ENCODE results near the gene SUMO4.
A peak's percentile ranks its signal among the peaks of the same experiment; 100 is the strongest.
"Not testable (repeated sequence)": the region's sequence is repeated elsewhere in the genome, so short reads cannot be mapped to it uniquely, and the experiment has no call there.

The SUMO4 gene

DNA sequence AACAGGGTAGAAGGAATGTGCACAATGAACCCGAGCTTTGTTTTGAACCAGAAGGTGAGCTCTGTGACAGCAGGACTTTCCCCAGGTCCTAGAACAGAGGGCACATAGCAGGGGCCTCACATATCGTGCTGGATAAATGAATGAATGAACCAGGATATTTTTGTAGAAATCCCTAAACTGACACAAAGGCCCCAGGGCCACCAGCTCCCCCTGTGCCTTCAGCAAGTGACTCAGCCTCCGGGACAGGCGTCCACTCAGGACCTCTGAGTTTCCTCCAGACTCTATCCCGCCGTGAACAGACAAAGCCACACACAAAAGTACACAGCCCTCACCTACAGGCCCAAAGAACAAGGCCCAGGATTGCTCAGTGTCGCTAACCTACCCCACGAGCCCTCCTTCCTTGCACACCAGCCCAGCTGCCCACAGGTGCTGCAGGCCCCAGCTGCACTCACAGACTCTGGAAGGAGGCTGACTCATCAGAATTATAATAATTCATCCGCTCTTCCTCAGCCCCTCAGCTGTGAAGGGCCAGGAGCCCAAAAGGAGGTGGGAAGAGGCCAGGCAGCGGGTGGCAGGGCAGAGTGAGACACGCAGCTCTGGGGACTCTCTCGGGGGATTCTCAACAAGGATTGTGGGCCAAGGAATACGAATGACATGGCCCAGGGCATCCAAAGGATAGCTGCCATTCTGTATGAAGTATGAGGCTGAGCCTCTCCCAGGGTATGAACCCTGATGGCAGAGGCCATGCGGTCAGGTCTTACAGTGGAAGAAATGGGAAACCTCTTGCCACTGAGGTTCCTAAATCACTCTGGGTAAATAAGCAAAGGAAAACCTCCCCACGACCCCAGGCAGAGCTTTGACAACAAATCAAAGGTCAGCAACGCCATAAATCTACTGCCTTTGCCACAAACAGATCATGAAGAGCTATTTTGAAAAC is 40.9 kb downstream of the SUMO4 start:
- in situ Hi-C loops (cut with HindIII; ENCODE audit: low sequenced_read_pairs): loop anchor here (25.0 kb wide), 1 partner anchor 354 kb away; no protein-coding TSS in a partner anchor
- no peak overlapping the region for H3K4me3 ChIP-seq (ENCODE audit: low read depth, low read length)
- TF ChIP-seq CTCF (IDR thresholded peaks at IDR 0.05; ENCODE audit: low read depth, low read length): no peak
- peak; percentile 36 for DNase-seq (ENCODE audit: low read depth, low spot score)

GRCh38 chr6:149441740-149442139 is 41.7 kb downstream of the SUMO4 start:
- no peak for TF ChIP-seq CTCF (IDR thresholded peaks at IDR 0.05; ENCODE audit: low read depth, low read length)
- in situ Hi-C loops (cut with HindIII; ENCODE audit: low sequenced_read_pairs): loop anchor here (25.0 kb wide), 1 partner anchor 354 kb away; no protein-coding TSS in a partner anchor
- DNase-seq (ENCODE audit: low read depth, low spot score): no peak
- H3K4me3 ChIP-seq (ENCODE audit: low read depth, low read length): no peak overlapping the region

DNA sequence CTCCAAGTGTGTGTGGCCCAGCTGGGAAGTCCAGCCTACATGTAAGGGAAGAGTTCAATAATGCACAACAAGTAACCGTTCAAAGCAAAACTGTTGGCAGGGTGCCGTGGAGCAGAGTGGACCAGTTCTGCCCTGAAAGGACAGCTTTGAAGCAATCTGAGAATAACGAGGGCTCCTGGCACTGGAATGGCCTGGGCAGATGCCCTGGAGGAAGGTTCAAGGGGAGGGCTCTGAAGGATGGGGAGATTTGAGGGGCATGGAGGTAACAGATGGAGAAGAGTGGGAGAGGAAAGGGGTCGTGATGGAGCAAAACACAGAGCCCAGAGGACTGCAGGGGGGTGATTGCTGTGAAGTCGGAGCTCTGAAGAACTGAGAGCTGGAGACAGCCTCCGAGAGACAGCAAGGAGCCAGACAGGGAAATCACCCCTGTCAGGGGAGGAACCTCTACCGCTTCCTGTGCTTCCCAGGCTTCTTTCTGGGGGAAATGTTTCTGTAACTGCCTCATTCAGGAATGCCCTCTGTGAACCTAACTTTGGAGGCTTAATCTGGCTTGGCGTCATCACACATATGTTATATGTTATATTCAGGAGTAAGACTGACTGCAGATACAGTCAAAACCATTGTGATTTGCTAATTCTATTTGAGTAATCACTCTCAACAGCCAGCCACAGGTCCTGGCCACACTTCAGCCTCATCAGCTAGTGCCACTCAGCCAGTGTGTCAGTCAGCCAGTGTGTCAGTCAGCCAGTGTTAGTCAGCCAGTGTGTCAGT is 43.5 kb downstream of the SUMO4 start:
- in situ Hi-C loops (cut with HindIII; ENCODE audit: low sequenced_read_pairs): loop anchor here (25.0 kb wide), 1 partner anchor 356 kb away; no protein-coding TSS in a partner anchor
- no peak for TF ChIP-seq CTCF (IDR thresholded peaks at IDR 0.05; ENCODE audit: low read depth, low read length)
- no peak overlapping the region for H3K4me3 ChIP-seq (ENCODE audit: low read depth, low read length)
- DNase-seq (ENCODE audit: low read depth, low spot score): peak; percentile 41

DNA sequence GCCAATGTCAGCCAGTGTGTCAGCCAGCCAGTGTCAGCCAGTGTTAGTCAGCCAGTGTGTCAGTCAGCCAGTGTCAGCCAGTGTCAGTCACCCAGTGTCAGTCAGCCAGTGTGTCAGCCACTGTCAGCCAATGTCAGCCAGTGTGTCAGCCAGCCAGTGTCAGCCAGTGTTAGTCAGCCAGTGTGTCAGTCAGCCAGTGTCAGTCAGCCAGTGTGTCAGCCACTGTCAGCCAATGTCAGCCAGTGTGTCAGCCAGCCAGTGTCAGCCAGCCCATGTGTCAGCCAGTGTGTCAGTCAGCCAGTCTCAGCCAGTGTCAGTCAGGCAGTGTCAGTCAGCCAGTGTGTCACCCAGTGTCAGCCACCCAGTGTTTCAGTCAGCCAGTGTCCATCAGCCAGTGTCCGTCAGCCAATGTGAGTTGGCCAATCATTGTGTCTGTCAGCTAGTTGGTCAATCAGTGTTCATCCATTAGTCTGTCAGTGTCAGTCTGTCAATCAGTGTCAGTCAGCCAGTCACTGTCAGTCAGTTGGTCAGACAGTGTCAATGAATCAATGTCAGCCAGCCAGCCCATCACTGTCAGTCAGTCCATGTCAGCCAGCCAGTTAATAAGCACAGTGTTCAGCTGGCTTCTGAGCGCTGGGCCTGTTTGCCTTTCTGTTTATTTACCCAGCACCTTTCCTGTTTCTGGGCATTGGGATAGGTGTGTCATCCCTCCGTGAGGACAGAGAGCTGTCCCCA is 44.5 kb downstream of the SUMO4 start:
- in situ Hi-C loops (cut with HindIII; ENCODE audit: low sequenced_read_pairs): loop anchor here (25.0 kb wide), 1 partner anchor 357 kb away; no protein-coding TSS in a partner anchor

DNA sequence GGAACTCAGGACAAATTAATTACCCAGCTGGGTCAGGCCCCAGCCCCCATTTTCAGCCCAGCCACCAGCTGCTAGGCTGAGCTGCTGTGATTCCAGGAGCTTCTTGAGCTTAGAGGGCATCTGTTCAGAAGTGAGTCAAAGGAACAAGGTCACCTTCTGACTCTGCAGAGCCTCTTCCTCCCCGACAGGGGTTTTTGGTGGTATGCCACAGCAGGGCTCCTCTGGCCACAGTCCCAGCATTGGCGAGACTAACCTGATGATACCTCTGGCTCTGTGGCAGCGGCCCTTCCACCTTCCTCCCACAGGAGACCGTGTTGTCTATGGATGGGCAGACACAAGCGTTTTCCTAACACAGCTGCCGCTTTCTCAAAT is 45.0 kb downstream of the SUMO4 start:
- DNase-seq (ENCODE audit: low read depth, low spot score): no peak
- no peak for TF ChIP-seq CTCF (IDR thresholded peaks at IDR 0.05; ENCODE audit: low read depth, low read length)
- in situ Hi-C loops (cut with HindIII; ENCODE audit: low sequenced_read_pairs): loop anchor here (25.0 kb wide), 1 partner anchor 358 kb away; no protein-coding TSS in a partner anchor
- no peak overlapping the region for H3K4me3 ChIP-seq (ENCODE audit: low read depth, low read length)

More for the DNA sequence above, 44.5 kb downstream of the SUMO4 start:
- H3K4me3 ChIP-seq (ENCODE audit: low read depth, low read length); DNase-seq (ENCODE audit: low read depth, low spot score): not testable (repeated sequence)

DNA sequence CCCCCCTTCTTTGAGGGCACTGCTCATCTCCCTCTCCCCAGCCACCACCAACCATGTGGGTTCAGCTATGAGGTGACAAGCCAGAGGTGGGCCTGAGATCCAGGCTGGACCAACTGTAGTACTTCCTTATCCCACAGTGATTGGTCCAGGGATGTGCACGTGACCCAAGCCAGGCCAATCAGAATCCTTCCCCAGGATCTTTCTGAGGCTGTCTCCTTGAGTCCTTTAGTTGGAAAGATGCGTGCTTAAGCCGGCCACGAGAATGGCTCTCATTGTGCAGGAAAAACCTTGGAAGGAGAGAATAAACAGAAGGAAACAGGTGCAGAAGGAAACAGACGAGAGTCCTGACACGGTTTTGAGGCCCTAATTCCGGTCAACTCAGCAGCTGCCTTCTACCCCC is 45.5 kb downstream of the SUMO4 start:
- no peak for TF ChIP-seq CTCF (IDR thresholded peaks at IDR 0.05; ENCODE audit: low read depth, low read length)
- DNase-seq (ENCODE audit: low read depth, low spot score): no peak
- no peak overlapping the region for H3K4me3 ChIP-seq (ENCODE audit: low read depth, low read length)
- in situ Hi-C loops (cut with HindIII; ENCODE audit: low sequenced_read_pairs): loop anchor here (25.0 kb wide), 1 partner anchor 358 kb away; no protein-coding TSS in a partner anchor

Measured in astrocyte of the spinal cord (primary cell).